Activated T-cell treated with anti-CD3 and anti-CD28 coated beads, Interleukin-2, amount 50 U/mL, for 24 hours (primary cell): ENCODE data around the gene FAM83E.

Source experiments
- DNase-seq: peaks from one replicate; pipeline ENCODE4 v3.0.0-alpha.2; 2020
- H3K27ac Mint-ChIP-seq: 2 replicates; pipeline ENCODE4 v1.8.0; 2020; ENCODE audit warnings: mild to moderate bottlenecking, mixed read lengths
- H3K27me3 Mint-ChIP-seq: 2 replicates; pipeline ENCODE4 v1.8.0; 2020; ENCODE audit warnings: mixed read lengths
- H3K36me3 Mint-ChIP-seq: 2 replicates; pipeline ENCODE4 v1.8.0; 2020; ENCODE audit warnings: low read depth, mixed read lengths
- H3K4me1 Mint-ChIP-seq: 2 replicates; pipeline ENCODE4 v1.8.0; 2020; ENCODE audit warnings: low read depth, mixed read lengths
- H3K4me3 Mint-ChIP-seq: 2 replicates; pipeline ENCODE4 v1.8.0; 2020; ENCODE audit warnings: mild to moderate bottlenecking, moderate library complexity, mixed read lengths
- H3K9me3 Mint-ChIP-seq: 2 replicates; pipeline ENCODE4 v1.8.0; 2020; ENCODE audit warnings: mixed read lengths

The FAM83E gene

DNA sequence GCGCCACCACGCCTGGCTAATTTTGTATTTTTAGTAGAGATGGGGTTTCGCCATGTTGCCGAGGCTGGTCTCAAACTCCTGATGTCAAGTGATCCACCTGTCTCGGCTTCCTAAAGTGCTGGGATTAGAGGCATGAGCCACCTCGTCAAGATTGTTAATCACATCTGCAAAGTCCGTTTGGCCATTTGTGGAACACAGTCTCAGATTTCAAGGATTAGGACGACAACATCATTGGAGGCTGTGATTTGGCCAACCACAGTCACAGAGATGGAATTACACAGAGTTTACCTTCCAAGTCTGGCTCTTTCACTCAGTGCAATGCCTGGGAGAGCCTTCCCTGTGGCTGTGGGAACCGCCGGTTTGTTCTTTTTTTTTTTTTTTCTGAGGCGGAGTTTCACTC is 45.1 kb downstream of the FAM83E start:
- H3K27me3 Mint-ChIP-seq, result peaks cover 8% of the 10 kb centered on the region
- H3K9me3 Mint-ChIP-seq, result no peaks in the 10 kb centered on the region
- no peak for DNase-seq
- no peak overlapping the region for H3K4me3 Mint-ChIP-seq
- H3K27ac Mint-ChIP-seq, result no peak overlapping the region
- H3K36me3 Mint-ChIP-seq, result no peaks in the 10 kb centered on the region
- no peaks in the 10 kb centered on the region for H3K4me1 Mint-ChIP-seq

- Mint-ChIP-seq H3K4me3 (no peak overlapping the region), H3K9me3 (no peaks in the 10 kb centered on the region), H3K27ac (no peak overlapping the region), H3K4me1 (no peaks in the 10 kb centered on the region), H3K36me3 (no peaks in the 10 kb centered on the region), H3K27me3 (peaks cover 8% of the 10 kb centered on the region)
- DNase-seq, result no peak
Measured at GRCh38 chr19:48568345-48568886, 46.5 kb downstream of the FAM83E start.

- DNase-seq, result no peak
- H3K4me1 Mint-ChIP-seq, result no peaks in the 10 kb centered on the region
- H3K27ac Mint-ChIP-seq, result no peak overlapping the region
- H3K36me3 Mint-ChIP-seq, result no peaks in the 10 kb centered on the region
- no peaks in the 10 kb centered on the region for H3K9me3 Mint-ChIP-seq
- peaks cover 10% of the 10 kb centered on the region for H3K27me3 Mint-ChIP-seq
- no peak overlapping the region for H3K4me3 Mint-ChIP-seq
Measured at GRCh38 chr19:48565090-48565489, 49.8 kb downstream of the FAM83E start.
